GM21423 (cell line): ENCODE measurements around the gene RSAD1.

Experiments used
- ATAC-seq: cut with Tn5 transposase; IDR thresholded peaks from one replicate; pipeline ENCODE4 v1.9.1; 2021; ENCODE audit warnings: mild to moderate bottlenecking, moderate library complexity; ENCODE audit not compliant: unreplicated experiment

RSAD1 gene

DNA sequence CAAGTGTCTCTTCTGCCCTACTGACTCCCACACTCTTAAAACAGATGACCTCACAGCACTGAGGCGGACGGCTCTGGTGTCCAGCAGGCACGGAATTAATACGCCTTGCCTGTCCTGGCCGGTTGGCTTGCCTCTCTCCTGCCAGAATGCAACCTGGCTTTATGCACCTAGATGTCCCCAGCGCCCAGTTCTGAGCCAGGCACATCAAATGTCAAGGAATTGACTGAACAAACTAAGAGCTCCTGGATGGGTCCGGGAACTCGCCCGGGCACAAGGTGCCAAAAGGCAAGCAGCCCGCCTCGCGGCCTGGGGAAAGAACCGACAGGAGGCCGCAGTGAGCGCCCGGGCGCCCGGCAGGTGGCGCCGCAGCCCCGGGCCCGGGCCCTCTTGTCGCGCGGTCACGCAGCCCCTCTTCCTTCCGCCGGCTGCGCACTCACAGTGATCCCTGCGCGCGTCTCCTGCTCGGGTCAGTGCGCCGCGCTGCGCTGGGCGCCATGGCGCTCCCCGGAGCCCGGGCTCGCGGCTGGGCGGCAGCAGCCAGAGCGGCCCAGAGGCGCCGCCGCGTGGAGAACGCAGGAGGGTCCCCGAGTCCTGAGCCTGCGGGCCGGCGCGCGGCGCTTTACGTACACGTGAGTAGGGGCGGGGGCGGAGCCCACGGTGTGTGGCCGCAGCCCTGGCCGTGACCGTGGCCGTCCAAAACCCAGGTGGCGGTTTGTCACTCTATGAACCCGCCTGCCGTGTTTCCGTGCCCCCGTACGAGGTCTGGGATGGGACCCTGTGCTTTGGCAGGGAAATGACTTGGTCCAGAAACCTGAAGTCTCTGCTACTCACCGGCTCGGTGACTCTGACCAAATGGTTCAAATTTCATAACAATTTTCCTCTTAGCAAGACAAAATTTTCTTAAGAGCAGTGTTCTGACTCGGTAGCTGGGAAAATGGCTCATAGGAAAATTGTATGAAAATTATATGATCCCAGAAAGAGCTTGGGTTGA, at the start of gene RSAD1:
TSS of gene RSAD1 (plus strand) at position 470 of the 991 bp plus-strand sequence. CDS start at position 495, 25 bp downstream.
- peak; percentile 86 for ATAC-seq

DNA sequence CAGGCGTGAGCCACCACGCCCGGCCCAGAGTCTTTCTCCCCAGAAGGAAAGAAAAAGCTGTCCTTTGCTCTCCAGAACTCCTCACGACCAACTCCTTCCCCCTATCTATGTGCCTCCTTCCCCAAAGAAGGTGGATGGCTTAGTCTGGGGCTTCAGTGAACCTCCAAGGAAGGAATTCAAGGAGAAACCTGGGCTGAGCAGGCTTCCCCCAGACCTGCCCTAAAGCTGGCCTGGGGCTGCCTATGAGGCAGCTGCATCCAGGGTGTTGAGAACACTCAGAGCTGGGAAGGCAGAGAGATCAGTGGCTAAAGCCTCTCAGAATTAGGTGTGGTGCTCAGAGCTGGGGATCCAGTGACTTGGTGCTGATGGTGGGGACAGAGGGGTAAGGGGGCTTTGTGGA, 48.9 kb upstream of the RSAD1 start:
- no peak for ATAC-seq

DNA sequence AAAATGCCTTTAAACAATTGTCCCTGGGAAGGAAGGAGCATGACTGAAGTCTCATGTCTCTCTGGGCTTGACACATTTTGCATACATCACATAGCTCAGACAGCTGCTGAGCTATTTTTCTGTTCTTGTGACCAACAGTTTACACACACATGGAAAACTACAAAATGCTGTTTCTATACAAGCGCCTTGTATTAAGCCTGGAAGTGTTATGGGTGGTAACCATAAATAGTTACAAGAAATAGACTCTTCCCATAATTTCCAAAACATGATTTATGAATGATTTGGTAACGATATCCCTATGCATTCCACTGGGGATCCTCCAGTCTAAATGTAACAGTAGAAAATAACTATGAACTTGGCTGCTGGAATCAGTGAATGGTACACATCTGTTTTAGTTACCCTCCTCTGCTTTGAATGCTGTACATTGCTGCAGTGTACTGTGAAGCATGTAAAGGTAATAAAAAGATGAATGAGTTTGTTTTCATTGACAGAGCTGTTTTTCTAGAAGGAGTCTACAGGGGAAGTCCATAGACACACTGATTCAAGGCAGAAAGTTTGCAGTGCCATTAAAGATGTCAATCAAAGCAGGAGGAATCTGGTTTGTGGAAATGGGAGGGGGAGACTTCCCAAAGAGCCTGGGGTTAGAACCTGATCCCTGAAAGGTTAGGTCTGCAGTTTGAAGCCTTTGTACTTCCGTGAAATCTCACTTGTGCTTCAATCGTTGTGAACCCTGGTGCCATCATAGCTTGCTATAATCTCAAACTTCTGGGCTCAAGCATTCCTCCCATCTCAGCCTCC, 47.6 kb upstream of the RSAD1 start:
- ATAC-seq = no peak

DNA sequence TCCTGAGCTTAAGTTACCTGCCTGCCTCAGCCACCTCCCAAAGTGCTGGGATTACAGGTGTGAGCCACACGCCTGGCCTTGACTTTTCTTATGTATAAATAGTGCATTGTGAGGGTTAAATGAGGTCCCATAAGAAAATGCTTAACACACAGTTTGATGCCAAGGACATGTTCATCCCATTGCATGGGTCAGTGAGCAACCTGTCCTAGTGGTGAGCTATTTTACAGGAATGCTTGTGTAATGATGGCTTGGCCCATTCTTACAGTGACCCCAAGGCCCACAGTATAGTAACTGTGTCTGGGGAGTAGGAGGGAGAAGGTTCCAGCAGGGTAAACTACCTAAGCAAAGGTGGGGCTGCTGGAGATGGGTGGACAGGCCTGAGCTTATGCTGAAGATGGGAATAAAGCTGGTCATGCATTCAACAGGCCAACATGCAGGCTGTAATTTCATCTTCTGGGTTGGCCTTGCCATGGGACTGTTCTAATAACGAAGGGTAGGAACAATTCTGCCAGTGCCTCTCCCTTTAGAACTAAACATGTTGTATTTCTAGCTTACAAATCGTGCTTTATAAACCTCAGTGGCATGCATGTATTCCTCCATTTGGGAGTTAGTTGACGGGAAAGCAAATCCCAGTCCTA, 46.4 kb upstream of the RSAD1 start:
- ATAC-seq = no peak

DNA sequence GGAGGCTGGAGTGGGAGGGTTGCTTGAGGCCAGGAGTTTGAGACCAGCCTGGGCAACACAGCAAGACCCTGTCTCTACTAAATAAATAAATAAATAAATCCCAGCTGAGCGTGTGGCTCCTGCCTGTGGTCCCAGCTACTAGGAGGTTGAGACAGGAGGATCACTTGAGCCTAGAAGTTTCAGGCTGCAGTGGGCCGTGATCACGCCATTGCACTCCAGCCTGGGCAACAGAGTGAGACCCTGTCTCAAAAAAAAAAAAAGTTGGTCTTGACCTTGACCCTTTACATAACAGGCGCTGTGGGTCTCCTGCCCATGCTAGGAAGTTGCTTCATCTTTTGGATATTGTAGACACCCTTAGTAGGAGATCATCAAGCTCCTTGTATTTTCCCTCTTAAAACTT, 41.3 kb upstream of the RSAD1 start:
- no peak for ATAC-seq

DNA sequence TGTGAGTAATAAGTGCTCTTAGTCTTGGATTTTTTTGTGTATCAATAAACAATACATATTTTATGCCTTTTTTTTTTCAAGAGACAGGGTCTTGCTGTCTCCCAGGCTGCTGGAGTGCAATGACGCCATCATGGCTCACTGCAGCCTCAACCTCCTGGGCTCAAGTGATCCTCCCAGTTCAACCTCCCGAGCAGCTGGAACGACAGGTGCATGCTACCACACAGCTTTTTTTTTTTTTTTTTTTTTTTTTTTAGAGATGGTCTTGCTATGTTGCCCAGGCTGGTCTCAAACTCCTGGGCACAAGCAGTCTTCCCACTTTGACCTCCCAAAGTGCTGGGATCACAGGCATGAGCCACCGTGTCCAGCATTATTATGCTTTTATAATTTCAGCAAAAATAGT, 39.7 kb upstream of the RSAD1 start:
- ATAC-seq = no peak

DNA sequence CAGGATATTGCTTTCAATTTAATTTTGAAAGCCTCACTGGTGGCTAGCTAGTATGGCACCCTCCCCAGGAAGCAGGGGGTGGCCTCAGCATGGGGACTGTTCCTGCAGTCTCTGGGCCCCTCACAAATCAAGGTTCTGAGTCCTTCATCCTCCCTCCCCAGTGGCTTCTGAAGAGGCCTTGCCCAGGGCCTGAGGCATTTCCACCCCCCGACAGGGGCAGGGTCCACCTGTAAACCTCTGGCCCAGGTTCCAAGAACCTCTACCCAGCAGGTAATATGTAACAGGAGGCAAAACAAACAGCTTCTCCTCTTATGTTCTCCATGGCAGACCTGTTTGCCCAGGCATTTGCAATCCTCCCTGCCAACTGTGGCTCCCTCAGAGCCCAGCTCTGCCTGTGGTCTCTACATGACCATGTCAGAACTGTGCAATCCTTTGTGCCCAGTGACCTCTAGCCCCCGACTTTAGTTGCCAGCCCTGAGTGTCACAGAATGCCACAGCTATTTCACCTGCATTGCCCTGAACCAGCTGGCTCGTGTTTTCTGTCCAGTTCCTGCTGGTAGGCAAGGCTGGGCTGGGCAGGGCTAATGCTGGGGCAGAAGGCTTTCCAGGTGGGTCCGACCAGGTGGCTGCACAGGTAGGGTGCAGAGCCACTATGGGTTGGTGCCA, 38.4 kb upstream of the RSAD1 start:
- no peak for ATAC-seq

DNA sequence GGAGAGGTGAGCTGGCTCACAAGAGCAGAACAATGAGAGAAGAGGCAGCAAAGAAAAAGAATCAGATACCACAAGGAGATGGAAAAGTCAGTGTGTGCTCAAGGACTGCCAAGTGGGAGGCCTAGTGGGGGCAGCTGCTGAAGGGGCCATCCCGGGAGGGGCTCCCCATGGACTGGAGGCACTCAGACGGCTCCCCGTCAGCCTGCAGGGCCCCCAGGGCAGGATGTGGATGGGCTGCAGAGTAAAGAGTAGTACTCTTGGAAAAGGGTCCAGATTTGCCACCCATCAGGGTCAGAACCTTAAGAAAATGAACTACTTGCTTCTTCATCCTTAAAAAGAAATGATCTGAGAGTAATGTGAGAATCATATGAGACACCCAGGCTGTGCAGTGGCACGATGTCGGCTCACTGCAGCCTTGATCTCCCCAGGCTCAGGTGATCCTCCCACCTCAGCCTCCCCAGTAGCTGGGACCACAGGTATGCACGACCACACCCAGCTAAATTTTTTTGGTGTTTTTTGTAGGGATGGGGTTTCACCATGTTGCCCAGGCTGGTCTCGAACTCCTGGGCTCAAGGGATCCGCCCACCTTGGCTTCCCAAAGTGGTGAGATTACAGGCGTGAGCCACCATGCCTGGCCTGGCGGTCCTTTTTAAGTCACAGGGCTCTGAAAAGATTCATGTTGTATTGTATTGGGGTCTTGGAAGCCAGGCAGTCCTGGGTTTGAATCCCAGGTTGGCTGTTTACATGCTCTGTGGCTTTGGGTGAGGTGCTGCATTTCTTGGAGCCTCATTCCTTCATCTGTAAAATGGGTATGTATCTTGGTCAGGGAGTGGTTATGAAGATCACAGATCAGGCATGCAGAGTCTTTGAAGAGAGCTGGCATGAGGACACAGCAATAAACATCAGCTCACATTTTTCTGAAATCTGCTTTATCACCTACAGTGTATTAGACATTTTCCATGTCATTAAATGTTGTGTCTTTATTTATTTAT, 37.5 kb upstream of the RSAD1 start:
- no peak for ATAC-seq

DNA sequence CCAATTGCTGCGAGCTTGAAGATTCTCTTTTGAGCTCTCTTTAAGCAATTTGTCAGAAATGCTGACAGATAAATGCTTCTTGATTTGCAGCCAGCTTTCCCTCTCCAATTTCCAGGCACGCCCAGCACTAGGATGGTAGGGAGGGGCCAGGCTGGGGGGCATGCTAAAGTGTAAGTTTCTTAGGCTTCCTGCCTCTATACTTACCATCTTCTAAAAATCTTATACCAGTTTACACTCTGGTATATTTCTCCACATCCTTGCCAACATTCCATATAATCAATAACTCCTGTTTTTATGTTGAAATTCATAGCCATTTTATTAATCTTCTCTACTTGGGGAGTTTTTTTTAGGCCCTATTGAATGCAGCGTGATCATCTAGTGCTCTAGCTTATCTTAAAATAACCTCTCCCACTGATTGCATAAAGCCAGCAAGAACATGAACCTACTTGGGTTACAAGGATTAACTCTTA, 35.1 kb upstream of the RSAD1 start:
- no peak for ATAC-seq

DNA sequence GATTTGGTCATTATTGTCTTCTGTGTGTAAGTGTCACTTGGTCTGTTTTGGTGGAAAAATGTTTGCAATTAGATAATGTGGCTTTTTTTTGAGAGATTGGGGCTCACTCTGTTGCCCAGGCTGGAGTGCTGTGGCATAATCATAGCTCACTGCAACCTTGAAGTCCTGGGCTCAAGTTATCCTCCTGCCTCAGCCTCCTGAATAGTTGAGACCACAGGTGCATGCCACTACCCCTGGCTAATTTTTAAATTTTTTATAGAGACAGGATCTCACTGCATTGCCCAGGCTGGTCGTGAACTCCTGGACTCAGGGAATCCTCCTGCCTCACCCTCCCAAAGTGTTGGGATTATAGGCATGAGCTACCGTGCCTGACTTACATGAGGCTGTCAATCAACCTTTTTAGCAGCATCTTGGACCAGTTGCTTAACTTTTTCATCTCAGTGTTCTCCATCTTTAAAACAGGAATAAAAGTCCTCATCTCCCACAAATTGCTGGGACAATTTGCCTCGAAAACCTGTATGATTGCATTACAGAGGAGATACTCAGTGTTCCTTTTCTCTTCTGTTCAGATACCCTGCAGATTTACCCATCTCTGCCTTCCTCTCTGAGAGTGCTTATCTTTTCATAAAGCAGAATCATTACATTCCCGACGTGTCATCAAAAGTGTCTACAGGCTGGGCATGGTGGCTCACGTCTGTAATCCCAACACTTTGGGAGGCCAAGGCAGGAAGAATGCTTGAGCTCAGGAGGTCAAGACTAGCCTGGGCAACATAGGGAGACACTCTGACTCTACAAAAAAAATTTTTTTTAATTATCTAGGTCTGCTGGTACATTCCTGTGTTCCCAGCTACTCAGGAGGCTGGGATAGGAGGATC, 33.6 kb upstream of the RSAD1 start:
- ATAC-seq = no peak

DNA sequence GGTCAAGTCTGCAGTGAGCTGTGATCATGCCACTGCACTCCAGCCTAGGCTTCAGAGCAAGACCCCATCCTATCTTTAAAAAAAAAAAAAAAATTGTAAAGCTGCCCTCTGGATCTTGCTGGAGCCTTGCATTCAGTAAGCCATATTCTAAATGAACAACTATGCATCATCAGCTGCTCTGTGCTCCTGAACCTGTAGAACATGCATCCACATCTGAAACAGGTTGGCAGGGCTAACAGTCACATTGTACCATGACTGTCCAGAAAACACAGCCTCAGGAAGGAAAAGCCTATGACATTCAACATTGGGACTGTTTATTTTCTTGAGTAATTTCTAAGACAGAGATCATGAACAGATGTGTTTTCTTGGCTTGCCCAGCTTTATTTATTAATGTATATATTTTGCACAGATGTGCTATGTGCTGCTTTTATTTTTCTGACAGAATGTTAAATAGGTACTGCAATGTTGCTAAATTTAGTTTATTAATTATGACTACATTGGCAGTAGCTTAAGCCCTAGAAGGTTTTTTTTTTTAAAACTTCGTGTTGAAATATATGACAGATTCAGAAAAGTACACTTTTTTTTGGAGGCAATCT, 32.8 kb upstream of the RSAD1 start:
- no peak for ATAC-seq

DNA sequence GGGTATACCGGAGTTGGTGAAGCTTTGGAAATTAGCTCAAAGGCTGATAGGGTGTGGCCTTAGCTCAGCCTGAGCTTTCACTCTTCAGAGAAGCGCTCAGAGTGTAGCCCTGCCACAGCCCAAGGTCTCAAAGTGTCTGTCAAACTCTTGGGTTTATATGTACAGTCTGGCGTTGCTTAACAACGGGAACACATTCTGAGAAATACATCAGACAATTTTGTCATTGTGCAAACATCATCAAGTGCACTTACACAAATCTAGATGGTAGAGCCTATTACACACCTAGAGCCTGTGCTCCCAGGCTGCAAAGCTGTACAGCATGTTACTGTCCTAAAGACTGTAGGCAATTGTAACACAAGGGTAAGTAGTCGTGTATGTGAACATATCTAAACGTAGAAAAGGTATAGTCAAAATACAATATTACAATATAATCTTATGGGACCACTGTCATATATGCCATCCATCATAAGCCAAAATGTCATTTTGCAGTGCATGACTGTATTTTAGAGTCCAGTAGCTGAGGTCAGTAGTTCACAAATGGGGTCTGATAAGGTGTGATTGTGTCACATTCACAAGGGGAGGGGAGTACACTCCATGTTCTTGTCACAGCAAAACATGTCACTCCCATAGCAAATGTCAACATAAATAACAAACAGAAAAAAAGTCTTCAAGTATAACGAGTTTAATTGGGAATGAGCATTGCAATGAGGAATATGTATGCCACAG, 30.6 kb upstream of the RSAD1 start:
- ATAC-seq = no peak

DNA sequence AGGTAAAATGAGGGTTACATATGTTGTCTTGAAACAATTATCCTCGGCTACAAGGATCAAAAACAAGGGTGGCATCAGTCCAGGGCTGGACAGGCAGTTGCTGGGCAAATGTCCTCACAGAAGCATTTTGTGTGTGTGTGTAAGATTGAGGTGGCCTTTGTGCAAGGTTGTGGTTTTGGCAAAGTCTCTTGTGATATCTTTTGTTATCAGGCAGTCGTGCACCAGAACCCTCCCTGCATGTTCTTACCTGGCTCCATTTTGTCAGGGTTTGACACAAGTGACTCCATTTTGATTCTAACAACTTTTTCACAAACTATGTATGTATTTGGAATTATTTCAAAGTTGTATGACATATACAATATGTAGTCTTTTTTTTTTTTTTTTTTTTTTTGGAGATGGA, 30.0 kb upstream of the RSAD1 start:
- ATAC-seq = no peak

DNA sequence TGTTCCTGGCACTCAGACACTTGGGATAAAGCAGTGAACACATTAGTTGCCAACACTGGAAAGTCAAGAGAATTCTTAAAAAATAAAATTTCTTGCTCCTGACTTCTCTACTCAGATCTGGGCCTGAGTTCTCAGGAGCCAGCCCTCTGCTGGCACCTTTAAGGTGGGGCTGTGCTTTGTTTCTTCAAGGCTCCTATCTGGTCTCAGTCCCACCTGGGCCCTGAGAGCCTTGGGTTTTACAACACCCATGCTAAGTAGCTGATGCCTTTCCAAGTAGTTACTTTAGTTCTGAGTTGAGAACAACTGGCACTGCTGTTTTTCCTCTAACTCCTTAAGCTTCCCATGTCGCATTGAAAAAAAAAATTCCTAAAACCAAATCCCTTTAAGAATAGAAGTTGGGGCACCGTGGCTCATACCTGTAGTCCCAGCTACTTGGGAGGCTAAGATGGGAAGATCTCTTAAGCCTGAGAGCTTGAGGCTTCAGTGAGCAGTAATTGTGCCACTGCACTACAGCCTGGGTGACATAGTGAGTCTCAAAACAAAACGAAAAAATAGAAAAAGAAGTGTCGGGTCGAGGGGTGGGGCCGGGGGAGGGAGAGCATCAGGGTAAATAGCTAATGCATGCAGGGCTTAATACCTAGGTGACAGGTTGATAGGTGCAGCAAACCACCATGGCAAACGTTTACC, 26.6 kb upstream of the RSAD1 start:
- no peak for ATAC-seq

DNA sequence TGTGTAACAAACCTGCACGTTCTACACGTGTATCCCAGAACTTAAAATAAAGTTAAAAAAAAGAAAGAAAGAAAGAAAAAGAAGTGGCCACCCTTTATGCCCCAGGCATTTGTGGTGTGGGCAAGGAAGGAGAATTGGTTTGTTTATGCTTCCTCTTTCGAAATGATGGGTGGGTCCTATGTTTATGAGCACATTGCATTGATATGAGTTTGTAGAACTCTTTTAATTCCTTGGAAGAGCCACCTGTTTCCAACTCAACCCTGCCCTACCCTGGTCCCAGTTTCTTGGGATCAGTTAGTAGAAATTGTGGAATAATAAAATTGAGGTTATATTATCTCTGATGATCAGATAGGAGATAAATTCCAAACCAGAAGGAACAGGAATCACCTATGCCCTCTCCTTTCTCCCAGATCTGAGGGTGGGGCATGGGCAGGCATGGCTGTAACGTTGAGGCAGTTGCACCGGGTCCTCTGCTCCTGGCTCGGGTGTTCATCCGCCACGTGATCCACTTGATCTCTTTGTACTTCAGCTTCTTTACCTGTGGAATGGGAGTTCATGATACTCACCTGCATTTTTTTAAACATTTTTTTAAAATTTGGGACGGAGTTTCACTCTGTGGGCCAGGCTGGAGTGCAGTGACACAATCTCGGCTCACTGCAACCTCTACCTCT, 25.9 kb upstream of the RSAD1 start:
- no peak for ATAC-seq

DNA sequence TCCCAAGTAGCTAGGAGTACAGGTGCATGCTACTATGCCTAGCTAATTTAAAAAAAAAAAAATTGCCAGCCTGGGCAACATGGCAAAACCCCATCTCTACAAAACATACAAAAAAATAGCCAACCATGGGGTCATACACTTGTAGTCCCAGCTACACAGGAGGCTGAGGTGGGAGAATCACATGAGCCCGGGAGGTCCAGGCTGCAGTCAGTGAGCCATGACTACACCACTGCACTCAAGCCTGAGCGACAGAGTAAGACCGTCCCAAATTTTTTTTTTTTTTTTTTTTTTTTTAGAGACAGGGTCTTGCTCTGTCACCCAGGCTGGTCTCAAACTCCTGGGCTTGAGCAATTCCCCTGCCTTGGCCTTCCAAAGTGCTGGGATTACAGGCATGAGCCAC, 24.8 kb upstream of the RSAD1 start:
- no peak for ATAC-seq
